ENCODE data around the gene IGSF3. TPM values are rescaled to one million over a fixed set of nuclear protein-coding genes. Genes with fewer than 3 reads are reported as not detected.

The IGSF3 gene
- total RNA-seq, 1 donor from 2014 or later = 29.4 TPM

DNA sequence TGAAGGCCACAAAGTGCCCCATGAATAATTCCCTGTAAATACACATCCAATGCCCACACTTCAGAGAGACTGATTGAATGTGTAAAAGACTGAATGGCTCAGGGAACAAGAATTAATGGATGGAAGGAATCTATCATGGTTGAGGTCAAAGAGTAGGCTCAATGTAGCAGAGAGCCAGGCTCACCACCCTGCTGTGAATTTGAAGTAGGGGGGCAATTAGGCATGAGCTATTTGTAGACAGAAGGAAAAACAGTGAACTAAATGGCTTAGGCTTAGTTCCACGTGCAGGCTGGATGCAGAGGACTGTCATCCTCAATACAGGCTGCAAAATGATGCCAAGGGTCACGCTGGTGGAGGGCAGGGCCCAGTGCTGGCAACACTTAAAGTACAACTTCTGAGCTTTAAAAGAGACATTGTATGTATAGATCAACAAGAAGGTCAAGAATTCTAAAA lies 22.9 kb upstream of the IGSF3 start:
- no peak for DNase-seq (ENCODE audit: low spot score)
- TF ChIP-seq, protein P1, sequence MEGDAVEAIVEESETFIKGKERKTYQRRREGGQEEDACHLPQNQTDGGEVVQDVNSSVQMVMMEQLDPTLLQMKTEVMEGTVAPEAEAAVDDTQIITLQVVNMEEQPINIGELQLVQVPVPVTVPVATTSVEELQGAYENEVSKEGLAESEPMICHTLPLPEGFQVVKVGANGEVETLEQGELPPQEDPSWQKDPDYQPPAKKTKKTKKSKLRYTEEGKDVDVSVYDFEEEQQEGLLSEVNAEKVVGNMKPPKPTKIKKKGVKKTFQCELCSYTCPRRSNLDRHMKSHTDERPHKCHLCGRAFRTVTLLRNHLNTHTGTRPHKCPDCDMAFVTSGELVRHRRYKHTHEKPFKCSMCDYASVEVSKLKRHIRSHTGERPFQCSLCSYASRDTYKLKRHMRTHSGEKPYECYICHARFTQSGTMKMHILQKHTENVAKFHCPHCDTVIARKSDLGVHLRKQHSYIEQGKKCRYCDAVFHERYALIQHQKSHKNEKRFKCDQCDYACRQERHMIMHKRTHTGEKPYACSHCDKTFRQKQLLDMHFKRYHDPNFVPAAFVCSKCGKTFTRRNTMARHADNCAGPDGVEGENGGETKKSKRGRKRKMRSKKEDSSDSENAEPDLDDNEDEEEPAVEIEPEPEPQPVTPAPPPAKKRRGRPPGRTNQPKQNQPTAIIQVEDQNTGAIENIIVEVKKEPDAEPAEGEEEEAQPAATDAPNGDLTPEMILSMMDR (IDR thresholded peaks at IDR 0.05; ENCODE audit: unreplicated experiment) = no peak
- H3K4me3 Mint-ChIP-seq (ENCODE audit: unreplicated experiment) = no peak overlapping the region
- no peaks in the 10 kb centered on the region for H3K36me3 Mint-ChIP-seq (ENCODE audit: low read depth, unreplicated experiment)
- peaks cover 4% of the 10 kb centered on the region for H3K27me3 Mint-ChIP-seq (ENCODE audit: unreplicated experiment)
- peaks cover 4% of the 10 kb centered on the region for H3K4me1 Mint-ChIP-seq (ENCODE audit: unreplicated experiment)
- H3K9me3 Mint-ChIP-seq (ENCODE audit: unreplicated experiment) = no peaks in the 10 kb centered on the region
- no peak overlapping the region for H3K27ac Mint-ChIP-seq (ENCODE audit: unreplicated experiment)

DNA sequence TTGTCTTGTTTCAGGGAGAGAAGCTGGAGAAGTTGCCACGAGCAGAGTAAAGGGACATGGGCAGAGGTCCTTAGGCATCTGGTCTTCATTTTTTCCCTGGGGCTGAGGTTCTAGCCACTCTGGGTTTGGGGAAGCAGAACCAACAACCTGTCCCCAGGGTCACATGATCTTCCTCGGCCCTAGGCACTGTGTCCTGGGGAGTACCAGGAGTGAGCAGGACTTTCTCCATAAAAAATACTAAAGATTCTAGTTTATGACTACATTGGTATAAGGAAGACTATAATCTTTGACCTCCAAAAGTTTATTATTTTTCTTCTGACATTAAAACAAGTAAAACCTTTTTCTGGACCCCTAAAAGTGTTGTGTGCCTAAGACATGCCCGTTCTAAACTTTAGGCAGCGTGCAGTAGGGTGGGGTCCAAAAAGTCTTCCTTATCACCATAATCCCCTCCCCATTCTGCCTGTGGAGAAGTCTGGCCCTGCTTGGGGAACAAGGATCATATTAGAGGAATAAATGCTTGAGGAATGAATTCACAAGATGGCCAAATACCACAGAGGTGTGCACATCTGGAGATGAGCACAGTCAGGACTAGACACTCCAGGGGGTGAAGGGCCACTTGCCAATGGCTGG lies 19.3 kb upstream of the IGSF3 start:
- no peak overlapping the region for H3K4me3 Mint-ChIP-seq (ENCODE audit: unreplicated experiment)

DNA sequence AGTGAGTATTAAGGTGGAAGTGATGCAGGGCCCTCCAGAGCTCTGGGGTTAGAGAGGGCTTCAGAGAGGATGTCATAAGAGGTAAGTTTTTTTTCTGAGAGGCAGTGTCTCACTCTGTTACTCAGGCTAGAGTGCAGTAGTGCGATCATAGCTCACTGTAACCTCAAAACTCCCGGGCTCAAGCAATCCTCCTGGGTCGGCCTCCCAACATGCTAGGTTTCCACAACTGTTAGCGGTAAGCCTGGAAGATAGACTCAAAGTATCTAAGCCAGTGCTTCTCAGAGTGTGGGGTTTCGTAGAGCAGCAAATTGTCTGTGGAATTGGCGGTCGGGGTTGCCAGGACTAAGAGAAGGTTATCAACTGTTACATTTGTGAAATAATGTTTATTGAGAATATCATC lies 18.6 kb upstream of the IGSF3 start:
- H3K4me3 Mint-ChIP-seq (ENCODE audit: unreplicated experiment) = no peak overlapping the region
- H3K9me3 Mint-ChIP-seq (ENCODE audit: unreplicated experiment) = no peaks in the 10 kb centered on the region
- peaks cover 1% of the 10 kb centered on the region for H3K27me3 Mint-ChIP-seq (ENCODE audit: unreplicated experiment)
- no peaks in the 10 kb centered on the region for H3K36me3 Mint-ChIP-seq (ENCODE audit: low read depth, unreplicated experiment)
- H3K27ac Mint-ChIP-seq (ENCODE audit: unreplicated experiment) = no peak overlapping the region
- TF ChIP-seq, protein P1 (IDR thresholded peaks at IDR 0.05; ENCODE audit: unreplicated experiment) = no peak
- no peak for DNase-seq (ENCODE audit: low spot score)
- H3K4me1 Mint-ChIP-seq (ENCODE audit: unreplicated experiment) = peaks cover 4% of the 10 kb centered on the region

More for the DNA sequence above, 19.3 kb upstream of the IGSF3 start:
- Mint-ChIP-seq H3K4me1 (ENCODE audit: unreplicated experiment) (peaks cover 4% of the 10 kb centered on the region), H3K27me3 (ENCODE audit: unreplicated experiment) (peaks cover 1% of the 10 kb centered on the region), H3K9me3 (ENCODE audit: unreplicated experiment) (no peaks in the 10 kb centered on the region), H3K27ac (ENCODE audit: unreplicated experiment) (no peak overlapping the region), H3K36me3 (ENCODE audit: low read depth, unreplicated experiment) (no peaks in the 10 kb centered on the region)
- DNase-seq (ENCODE audit: low spot score) = no peak
- TF ChIP-seq, protein P1 (IDR thresholded peaks at IDR 0.05; ENCODE audit: unreplicated experiment) = no peak

DNA sequence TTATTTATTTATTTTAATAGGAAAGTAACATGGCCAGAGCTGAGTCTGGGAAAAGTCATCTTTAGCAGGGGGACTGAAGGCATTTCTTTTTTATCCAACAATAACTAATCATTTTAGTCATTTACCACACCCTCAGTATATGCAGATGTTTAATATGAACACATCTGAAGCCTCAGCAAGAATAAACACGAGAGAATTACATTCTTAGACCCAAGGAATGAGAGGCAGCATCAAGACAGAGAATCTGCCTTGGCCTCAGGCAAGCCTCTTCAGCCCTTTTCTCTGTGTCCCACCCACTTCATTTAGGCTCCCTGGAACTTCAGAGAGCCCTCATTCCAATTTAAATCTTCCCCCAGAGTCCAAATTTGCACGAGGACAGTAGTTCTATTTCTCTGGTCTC lies 17.0 kb upstream of the IGSF3 start:
- DNase-seq (ENCODE audit: low spot score) = no peak
- Mint-ChIP-seq H3K4me1 (ENCODE audit: unreplicated experiment) (peaks cover 4% of the 10 kb centered on the region), H3K27ac (ENCODE audit: unreplicated experiment) (no peak overlapping the region), H3K9me3 (ENCODE audit: unreplicated experiment) (no peaks in the 10 kb centered on the region), H3K4me3 (ENCODE audit: unreplicated experiment) (no peak overlapping the region), H3K36me3 (ENCODE audit: low read depth, unreplicated experiment) (no peaks in the 10 kb centered on the region), H3K27me3 (ENCODE audit: unreplicated experiment) (peaks cover 1% of the 10 kb centered on the region)
- TF ChIP-seq, protein P1 (IDR thresholded peaks at IDR 0.05; ENCODE audit: unreplicated experiment) = no peak

DNA sequence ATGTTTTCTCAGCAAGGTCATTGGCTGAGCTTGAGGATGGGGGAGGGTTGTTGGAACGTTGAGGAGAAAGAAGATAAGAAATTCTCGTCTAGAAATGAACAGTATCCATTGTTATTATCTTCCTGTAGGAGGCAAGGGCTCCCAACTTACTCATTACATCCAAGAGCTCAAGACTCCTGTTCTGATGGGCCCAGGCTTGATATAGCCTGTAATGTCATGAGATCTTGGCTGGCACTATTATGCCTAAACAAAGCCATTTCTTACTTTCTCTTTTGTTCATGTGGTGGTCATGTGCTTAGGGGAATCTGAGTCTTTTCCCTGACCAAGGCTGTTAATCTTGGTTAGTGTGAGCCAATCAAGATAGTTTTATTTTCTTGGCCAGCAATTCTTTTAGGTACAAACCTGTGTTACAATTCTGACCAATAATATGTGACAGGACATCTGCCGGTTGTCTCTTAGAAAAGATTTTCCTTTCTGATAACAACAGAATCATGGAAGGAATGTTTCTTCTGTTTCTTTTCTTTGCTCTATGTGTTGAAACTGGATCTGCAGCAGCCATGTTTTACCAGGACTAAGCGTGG lies 15.2 kb upstream of the IGSF3 start:
- peaks cover 1% of the 10 kb centered on the region for H3K27me3 Mint-ChIP-seq (ENCODE audit: unreplicated experiment)
- H3K27ac Mint-ChIP-seq (ENCODE audit: unreplicated experiment) = no peak overlapping the region
- no peak overlapping the region for H3K4me3 Mint-ChIP-seq (ENCODE audit: unreplicated experiment)
- H3K36me3 Mint-ChIP-seq (ENCODE audit: low read depth, unreplicated experiment) = no peaks in the 10 kb centered on the region
- no peaks in the 10 kb centered on the region for H3K9me3 Mint-ChIP-seq (ENCODE audit: unreplicated experiment)
- peaks cover 4% of the 10 kb centered on the region for H3K4me1 Mint-ChIP-seq (ENCODE audit: unreplicated experiment)
- TF ChIP-seq, protein P1 (IDR thresholded peaks at IDR 0.05; ENCODE audit: unreplicated experiment) = no peak
- DNase-seq (ENCODE audit: low spot score) = no peak

Data from endothelial cell (in vitro differentiated cells).